Activated CD4-positive, CD25-positive, alpha-beta regulatory T cell treated with anti-CD3 and anti-CD28 coated beads, Interleukin-2, amount 50 U/mL, for 16 hours (primary cell): ENCODE data around the gene PSMB4.
"Not testable (repeated sequence)": the region's sequence is repeated elsewhere in the genome, so short reads cannot be mapped to it uniquely, and the experiment has no call there.

Source experiments
- DNase-seq: peaks from one replicate; pipeline ENCODE4 v3.0.0-alpha.2; 2020; ENCODE audit warnings: low read depth, low spot score

Gene PSMB4

GRCh38 chr1:151437396-151437795 is 38.0 kb downstream of the PSMB4 start:
- not testable (repeated sequence) for DNase-seq

- DNase-seq: peak; percentile 47
Measured at GRCh38 chr1:151443846-151444782, 44.7 kb downstream of the PSMB4 start.

- no peak for DNase-seq
Measured at GRCh38 chr1:151444783-151445177, 45.4 kb downstream of the PSMB4 start.

- DNase-seq: no peak
Measured at GRCh38 chr1:151447696-151448095, 48.3 kb downstream of the PSMB4 start.
